Testis (tissue), 3 donors: ENCODE measurements around the gene ATP10A. TPM values are rescaled to one million over a fixed set of nuclear protein-coding genes. Genes with fewer than 3 reads are reported as not detected.

Experiments used
- DNase-seq: peaks from one replicate; pipeline ENCODE4 v3.0.0-alpha.2; 2019
- H3K27ac ChIP-seq, 2 donors: fragments of 200-600 bp; sonication (generic); one replicate each; pipeline ENCODE4 v1.5.1; 2019
- H3K27me3 ChIP-seq: fragments of 200-600 bp; sonication (generic); one replicate; pipeline ENCODE4 v1.5.1; 2019
- H3K36me3 ChIP-seq: fragments of 200-600 bp; sonication (generic); one replicate; pipeline ENCODE4 v1.5.1; 2017; ENCODE audit warnings: low read depth; ENCODE audit errors: missing control alignments
- H3K4me1 ChIP-seq: fragments of 200-600 bp; sonication (generic); one replicate; pipeline ENCODE4 v1.5.1; 2019
- H3K4me3 ChIP-seq, 2 donors: fragments of 200-600 bp; sonication (generic); one replicate each; pipeline ENCODE4 v1.5.1; 2017 to 2019
- H3K9me3 ChIP-seq: fragments of 200-600 bp; sonication (generic); one replicate; pipeline ENCODE4 v1.5.1; 2017
- CTCF ChIP-seq, 3 experiments: fragments of 450-650 bp in 2 of 3; fragments of 200-600 bp in 1 of 3; sonication (generic) in 1 of 3; IDR thresholded peaks; one replicate each; pipeline ENCODE4 v1.5.1; 2016 to 2019; ENCODE audit warnings: antibody characterized with exemption in 3 of 3, mild to moderate bottlenecking in 2 of 3, moderate library complexity in 1 of 3
- POLR2A ChIP-seq: fragments of 450-650 bp; IDR thresholded peaks from one replicate; pipeline ENCODE4 v1.6.1; 2017; ENCODE audit warnings: antibody characterized with exemption, mild to moderate bottlenecking, moderate library complexity
- WGBS, 2 donors: methylation state at CpG; one replicate each; pipeline ENCODE4 v1.1.5; 2018; 5-methylcytosine and 5-hydroxymethylcytosine counted together
- intact Hi-C: fragments of 100-400 bp; cut with DNase I; formaldehyde crosslinking; loops from one replicate; pipeline ENCODE4 v1.15.1; 2023; ENCODE audit warnings: low total_unique reads
- polyA plus RNA-seq: library from polyadenylated mRNA; stranded (reverse); fragments of 350-450 nt; fragmentation: Illumina TruSeq; extraction: RNeasy Lipid Tissue Mini Kit (QIAGEN cat#74804); gene quantifications from one replicate; pipeline ENCODE4 v1.2.3, GENCODE V29; 2014; ENCODE audit warnings: low read depth, low replicate concordance; ENCODE audit not compliant: insufficient read depth
- total RNA-seq, 2 donors: library from RNA; depleted of rRNA; stranded (reverse); fragments of >200 nt; gene quantifications; one replicate each; pipeline ENCODE4 v1.2.3, GENCODE V29; 2016

Gene ATP10A
- total and polyA plus RNA-seq, 3 donors from 2014 or later: 13.6 to 26.5 (median 22.8) TPM

GRCh38 chr15:25893596-25893995 is 30.5 kb upstream of the ATP10A start:
- no peak for DNase-seq
- Histone ChIP-seq H3K27me3 (no peaks in the 10 kb centered on the region), H3K4me3 (no peak overlapping the region), H3K9me3 (no peaks in the 10 kb centered on the region), H3K27ac (no peak overlapping the region), H3K4me1 (no peaks in the 10 kb centered on the region), H3K36me3 (no peaks in the 10 kb centered on the region)
- TF ChIP-seq CTCF (IDR thresholded peaks at IDR 0.05): no peak
- TF ChIP-seq POLR2A: no peak
- WGBS, 2 donors: 88 to 93% methylated on average over 5 of the region's 5 CpGs
- intact Hi-C loops: no loop called here

- Histone ChIP-seq H3K4me1 (no peaks in the 10 kb centered on the region), H3K36me3 (no peaks in the 10 kb centered on the region), H3K9me3 (no peaks in the 10 kb centered on the region), H3K27ac (no peak overlapping the region), H3K4me3 (no peak overlapping the region), H3K27me3 (no peaks in the 10 kb centered on the region)
- TF ChIP-seq CTCF (IDR thresholded peaks at IDR 0.05) (no peak), POLR2A (no peak)
- intact Hi-C loops: no loop called here
- DNase-seq: no peak
- WGBS, 2 donors: 53 to 57% methylated on average over 3 of the region's 3 CpGs
These were observed 29.0 kb upstream of the ATP10A start for GRCh38 chr15:25892126-25892525.

GRCh38 chr15:25891081-25891480 is 28.0 kb upstream of the ATP10A start:
- no peaks in the 10 kb centered on the region for H3K27me3 ChIP-seq
- no peak for DNase-seq
- WGBS, 2 donors: 90 to 96% methylated on average over 4 of the region's 4 CpGs
- no peaks in the 10 kb centered on the region for H3K36me3 ChIP-seq
- H3K9me3 ChIP-seq: no peaks in the 10 kb centered on the region
- TF ChIP-seq CTCF (IDR thresholded peaks at IDR 0.05) (no peak), POLR2A (no peak)
- no peak overlapping the region for H3K27ac ChIP-seq
- H3K4me1 ChIP-seq: no peaks in the 10 kb centered on the region
- intact Hi-C loops: no loop called here
- no peak overlapping the region for H3K4me3 ChIP-seq

- no peaks in the 10 kb centered on the region for H3K9me3 ChIP-seq
- intact Hi-C loops: no loop called here
- H3K27me3 ChIP-seq: no peaks in the 10 kb centered on the region
- H3K4me1 ChIP-seq: no peaks in the 10 kb centered on the region
- no peak for DNase-seq
- WGBS, 2 donors: 80 to 84% methylated on average over 5 of the region's 5 CpGs
- no peak for TF ChIP-seq CTCF (IDR thresholded peaks at IDR 0.05)
- no peak for TF ChIP-seq POLR2A
- no peak overlapping the region for H3K4me3 ChIP-seq
- H3K36me3 ChIP-seq: no peaks in the 10 kb centered on the region
- no peak overlapping the region for H3K27ac ChIP-seq
These were observed 27.4 kb upstream of the ATP10A start for GRCh38 chr15:25890529-25890928.

- intact Hi-C loops: no loop called here
- no peaks in the 10 kb centered on the region for H3K9me3 ChIP-seq
- DNase-seq: no peak
- H3K27ac ChIP-seq: no peak overlapping the region
- TF ChIP-seq CTCF (IDR thresholded peaks at IDR 0.05): no peak
- no peak for TF ChIP-seq POLR2A
- H3K27me3 ChIP-seq: no peaks in the 10 kb centered on the region
- H3K4me3 ChIP-seq: no peak overlapping the region
- H3K4me1 ChIP-seq: no peaks in the 10 kb centered on the region
- H3K36me3 ChIP-seq: no peaks in the 10 kb centered on the region
- 78 to 81% methylated on average over 3 of the region's 3 CpGs for WGBS, 2 donors
These were observed 24.7 kb upstream of the ATP10A start for GRCh38 chr15:25887870-25888269.
